HEK293 (cell line): ENCODE measurements around the gene DDX39A.

Experiments
- CTCF ChIA-PET: fragments of 350-600 bp; formaldehyde crosslinking; extraction: SDS; loops from one replicate; lab custom pipeline; 2021; ENCODE audit warnings: antibody characterized with exemption; lab: Yijun Ruan, JAX
- POLR2A ChIA-PET: fragments of 300-600 bp; formaldehyde crosslinking; extraction: SDS; loops from one replicate; lab custom pipeline; 2020; ENCODE audit warnings: antibody characterized with exemption, inconsistent platforms; lab: Yijun Ruan, JAX
- H3K27ac ChIP-seq: fragments of 200-500 bp; sonication (Bioruptor generic); 2 replicates; pipeline ENCODE4 v1.5.1; 2014; ENCODE audit warnings: low read depth, low read length, control low read depth, inconsistent platforms; ENCODE audit errors: extremely low read depth
- H3K36me3 ChIP-seq, 2 experiments: fragments of 200-500 bp in 1 of 2; sonication (Bioruptor generic) in 1 of 2; 1 replicate in 1 of 2; 2 replicates in 1 of 2; pipeline ENCODE4 v1.5.1; 2014 to 2017; ENCODE audit warnings: inconsistent platforms in 2 of 2, low read length in 2 of 2; ENCODE audit not compliant: control insufficient read depth in 2 of 2, insufficient read depth in 1 of 2
- H3K4me1 ChIP-seq: fragments of 200-500 bp; sonication (Bioruptor generic); 2 replicates; pipeline ENCODE4 v1.5.1; 2014; ENCODE audit warnings: mild to moderate bottlenecking, low read length, inconsistent platforms; ENCODE audit not compliant: control insufficient read depth, insufficient read depth
- H3K4me3 ChIP-seq: 2 replicates; pipeline ENCODE4 v1.5.1; 2011; ENCODE audit warnings: low read depth, mild to moderate bottlenecking, control low read depth, low read length, moderate library complexity
- H3K9me3 ChIP-seq: fragments of 200-500 bp; sonication (Bioruptor generic); 2 replicates; pipeline ENCODE4 v1.5.1; 2014; ENCODE audit warnings: low read depth, low read length, inconsistent platforms; ENCODE audit not compliant: control insufficient read depth, insufficient read depth
- EGR2 ChIP-seq: fragments of 450-650 bp; formaldehyde crosslinking; IDR thresholded peaks from 2 replicates; pipeline ENCODE4 v1.5.1; 2016; ENCODE audit warnings: low read depth, missing biosample characterization, missing genetic modification characterization
- HOXD13 ChIP-seq: sonication (generic); formaldehyde crosslinking; IDR thresholded peaks from 2 replicates; pipeline ENCODE4 v1.8.0; 2022; ENCODE audit warnings: missing genetic modification reagents, borderline replicate concordance
- OSR2 ChIP-seq: fragments of 450-650 bp; formaldehyde crosslinking; IDR thresholded peaks from 2 replicates; pipeline ENCODE4 v1.5.1; 2016; ENCODE audit warnings: missing biosample characterization, missing genetic modification characterization
- PRDM1 ChIP-seq: fragments of 450-650 bp; formaldehyde crosslinking; IDR thresholded peaks from 2 replicates; pipeline ENCODE4; 2016; ENCODE audit warnings: missing biosample characterization, missing genetic modification characterization
- ZFP41 ChIP-seq: fragments of 450-650 bp; formaldehyde crosslinking; IDR thresholded peaks from 2 replicates; pipeline ENCODE4 v1.5.1; 2016; ENCODE audit warnings: missing biosample characterization, missing genetic modification characterization, borderline replicate concordance
- ZNF132 ChIP-seq: fragments of 450-650 bp; formaldehyde crosslinking; IDR thresholded peaks from 2 replicates; pipeline ENCODE4 v1.5.1; 2017; ENCODE audit warnings: missing biosample characterization, missing genetic modification characterization, borderline replicate concordance
- ZNF155 ChIP-seq: fragments of 450-650 bp; formaldehyde crosslinking; IDR thresholded peaks from 2 replicates; pipeline ENCODE4 v1.5.1; 2016; ENCODE audit warnings: missing biosample characterization, missing genetic modification characterization
- ZNF16 ChIP-seq: fragments of 450-650 bp; formaldehyde crosslinking; IDR thresholded peaks from 2 replicates; pipeline ENCODE4 v1.5.1; 2016; ENCODE audit warnings: low read depth, missing biosample characterization, missing genetic modification characterization
- ZNF174 ChIP-seq: fragments of 450-650 bp; formaldehyde crosslinking; IDR thresholded peaks from 2 replicates; pipeline ENCODE4 v1.5.0; 2017; ENCODE audit warnings: missing biosample characterization, mild to moderate bottlenecking, missing genetic modification characterization
- ZNF211 ChIP-seq: fragments of 450-650 bp; formaldehyde crosslinking; IDR thresholded peaks from 2 replicates; pipeline ENCODE4 v1.5.1; 2016; ENCODE audit warnings: low read depth, missing biosample characterization, missing genetic modification characterization
- ZNF292 ChIP-seq: fragments of 450-650 bp; formaldehyde crosslinking; IDR thresholded peaks from 2 replicates; pipeline ENCODE4 v1.5.1; 2016; ENCODE audit warnings: low read depth, missing biosample characterization, missing genetic modification characterization, borderline replicate concordance
- ZNF350 ChIP-seq: fragments of 450-650 bp; formaldehyde crosslinking; IDR thresholded peaks from 2 replicates; pipeline ENCODE4 v1.5.0; 2017; ENCODE audit warnings: missing biosample characterization, mild to moderate bottlenecking, missing genetic modification characterization
- ZNF433 ChIP-seq: fragments of 450-650 bp; formaldehyde crosslinking; IDR thresholded peaks from 2 replicates; pipeline ENCODE4 v1.5.1; 2016; ENCODE audit warnings: missing biosample characterization, missing genetic modification characterization, low read depth
- ZNF473 ChIP-seq: fragments of 450-650 bp; formaldehyde crosslinking; IDR thresholded peaks from 2 replicates; pipeline ENCODE4 v1.5.1; 2017; ENCODE audit warnings: missing biosample characterization, missing genetic modification characterization
- ZNF747 ChIP-seq: fragments of 450-650 bp; formaldehyde crosslinking; IDR thresholded peaks from 2 replicates; pipeline ENCODE4 v1.5.1; 2016; ENCODE audit warnings: missing biosample characterization, missing genetic modification characterization
- ZNF785 ChIP-seq: fragments of 450-650 bp; formaldehyde crosslinking; IDR thresholded peaks from 2 replicates; pipeline ENCODE4 v1.5.1; 2016; ENCODE audit warnings: missing biosample characterization, missing genetic modification characterization
- TF ChIP-seq, protein P1 (sequence below): fragments of 450-650 bp; formaldehyde crosslinking; IDR thresholded peaks from 2 replicates; pipeline ENCODE4 v1.5.1; 2016; ENCODE audit warnings: missing biosample characterization, missing genetic modification characterization, borderline replicate concordance

Gene DDX39A

DNA sequence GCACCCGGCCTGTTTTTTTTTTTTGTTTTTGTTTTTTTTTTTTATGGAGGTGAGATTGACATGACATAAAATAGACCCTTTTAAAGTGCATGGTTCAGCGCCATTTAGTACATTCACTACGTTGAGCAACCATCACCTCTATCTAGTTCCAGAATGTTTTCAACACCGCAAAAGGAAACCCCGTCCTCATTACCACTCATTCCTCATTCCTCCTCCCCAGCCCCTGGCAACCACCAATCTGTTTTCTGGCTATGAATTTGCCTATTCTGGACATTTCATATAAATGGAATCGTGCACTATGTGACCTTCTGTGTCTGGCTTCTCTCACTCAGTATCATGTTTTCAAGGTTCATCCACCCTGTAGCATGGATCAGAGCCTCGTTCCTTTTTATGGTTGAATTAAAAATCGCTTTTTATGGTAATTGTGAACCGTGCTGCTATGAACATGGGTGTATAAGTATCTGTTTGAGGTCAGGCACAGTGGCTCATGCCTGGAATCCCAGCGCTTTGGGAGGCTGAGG lies 47.8 kb downstream of the DDX39A start (continued):
- TF ChIP-seq, protein P1, sequence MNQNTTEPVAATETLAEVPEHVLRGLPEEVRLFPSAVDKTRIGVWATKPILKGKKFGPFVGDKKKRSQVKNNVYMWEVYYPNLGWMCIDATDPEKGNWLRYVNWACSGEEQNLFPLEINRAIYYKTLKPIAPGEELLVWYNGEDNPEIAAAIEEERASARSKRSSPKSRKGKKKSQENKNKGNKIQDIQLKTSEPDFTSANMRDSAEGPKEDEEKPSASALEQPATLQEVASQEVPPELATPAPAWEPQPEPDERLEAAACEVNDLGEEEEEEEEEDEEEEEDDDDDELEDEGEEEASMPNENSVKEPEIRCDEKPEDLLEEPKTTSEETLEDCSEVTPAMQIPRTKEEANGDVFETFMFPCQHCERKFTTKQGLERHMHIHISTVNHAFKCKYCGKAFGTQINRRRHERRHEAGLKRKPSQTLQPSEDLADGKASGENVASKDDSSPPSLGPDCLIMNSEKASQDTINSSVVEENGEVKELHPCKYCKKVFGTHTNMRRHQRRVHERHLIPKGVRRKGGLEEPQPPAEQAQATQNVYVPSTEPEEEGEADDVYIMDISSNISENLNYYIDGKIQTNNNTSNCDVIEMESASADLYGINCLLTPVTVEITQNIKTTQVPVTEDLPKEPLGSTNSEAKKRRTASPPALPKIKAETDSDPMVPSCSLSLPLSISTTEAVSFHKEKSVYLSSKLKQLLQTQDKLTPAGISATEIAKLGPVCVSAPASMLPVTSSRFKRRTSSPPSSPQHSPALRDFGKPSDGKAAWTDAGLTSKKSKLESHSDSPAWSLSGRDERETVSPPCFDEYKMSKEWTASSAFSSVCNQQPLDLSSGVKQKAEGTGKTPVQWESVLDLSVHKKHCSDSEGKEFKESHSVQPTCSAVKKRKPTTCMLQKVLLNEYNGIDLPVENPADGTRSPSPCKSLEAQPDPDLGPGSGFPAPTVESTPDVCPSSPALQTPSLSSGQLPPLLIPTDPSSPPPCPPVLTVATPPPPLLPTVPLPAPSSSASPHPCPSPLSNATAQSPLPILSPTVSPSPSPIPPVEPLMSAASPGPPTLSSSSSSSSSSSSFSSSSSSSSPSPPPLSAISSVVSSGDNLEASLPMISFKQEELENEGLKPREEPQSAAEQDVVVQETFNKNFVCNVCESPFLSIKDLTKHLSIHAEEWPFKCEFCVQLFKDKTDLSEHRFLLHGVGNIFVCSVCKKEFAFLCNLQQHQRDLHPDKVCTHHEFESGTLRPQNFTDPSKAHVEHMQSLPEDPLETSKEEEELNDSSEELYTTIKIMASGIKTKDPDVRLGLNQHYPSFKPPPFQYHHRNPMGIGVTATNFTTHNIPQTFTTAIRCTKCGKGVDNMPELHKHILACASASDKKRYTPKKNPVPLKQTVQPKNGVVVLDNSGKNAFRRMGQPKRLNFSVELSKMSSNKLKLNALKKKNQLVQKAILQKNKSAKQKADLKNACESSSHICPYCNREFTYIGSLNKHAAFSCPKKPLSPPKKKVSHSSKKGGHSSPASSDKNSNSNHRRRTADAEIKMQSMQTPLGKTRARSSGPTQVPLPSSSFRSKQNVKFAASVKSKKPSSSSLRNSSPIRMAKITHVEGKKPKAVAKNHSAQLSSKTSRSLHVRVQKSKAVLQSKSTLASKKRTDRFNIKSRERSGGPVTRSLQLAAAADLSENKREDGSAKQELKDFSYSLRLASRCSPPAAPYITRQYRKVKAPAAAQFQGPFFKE (tag by site-specific recombination), result no peak
- TF ChIP-seq ZFP41 (no peak), ZNF292 (tag by site-specific recombination) (no peak)

DNA sequence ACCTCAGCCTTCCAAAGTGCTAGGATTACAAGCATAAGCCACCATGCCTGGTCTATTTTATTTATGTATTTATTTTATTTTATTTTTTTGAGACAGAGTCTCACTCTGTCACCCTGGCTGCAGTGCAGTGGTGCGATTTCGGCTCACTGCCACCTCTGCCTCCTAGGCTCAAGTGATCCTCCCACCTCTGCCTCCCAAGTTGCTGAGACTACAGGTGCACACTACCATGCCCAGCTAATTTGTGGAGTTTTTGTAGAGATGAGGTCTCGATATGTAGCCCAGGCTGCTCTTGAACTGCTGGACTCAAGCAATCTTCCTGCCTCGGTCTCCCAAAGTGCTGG lies 48.2 kb downstream of the DDX39A start:
- peaks cover 3% of the 10 kb centered on the region; the same call in 1 of the 2 replicates for H3K4me1 ChIP-seq
- TF ChIP-seq EGR2 (tag by site-specific recombination) (no peak), ZNF16 (tag by site-specific recombination) (no peak), ZNF785 (no peak), ZNF473 (no peak), OSR2 (tag by site-specific recombination) (no peak), ZNF155 (no peak), HOXD13 (CRISPR knock-in tag) (no peak), ZNF747 (tag by site-specific recombination) (no peak), ZNF350 (tag by site-specific recombination) (no peak), ZNF174 (no peak), ZNF132 (tag by site-specific recombination) (no peak), ZNF433 (tag by site-specific recombination) (no peak)
- H3K27ac ChIP-seq, result no peak overlapping the region
- H3K9me3 ChIP-seq, result no peaks in the 10 kb centered on the region
- no peak overlapping the region for H3K4me3 ChIP-seq
- POLR2A ChIA-PET, result no interaction called here
- no peaks in the 10 kb centered on the region for H3K36me3 ChIP-seq
- CTCF ChIA-PET, result no interaction called here

DNA sequence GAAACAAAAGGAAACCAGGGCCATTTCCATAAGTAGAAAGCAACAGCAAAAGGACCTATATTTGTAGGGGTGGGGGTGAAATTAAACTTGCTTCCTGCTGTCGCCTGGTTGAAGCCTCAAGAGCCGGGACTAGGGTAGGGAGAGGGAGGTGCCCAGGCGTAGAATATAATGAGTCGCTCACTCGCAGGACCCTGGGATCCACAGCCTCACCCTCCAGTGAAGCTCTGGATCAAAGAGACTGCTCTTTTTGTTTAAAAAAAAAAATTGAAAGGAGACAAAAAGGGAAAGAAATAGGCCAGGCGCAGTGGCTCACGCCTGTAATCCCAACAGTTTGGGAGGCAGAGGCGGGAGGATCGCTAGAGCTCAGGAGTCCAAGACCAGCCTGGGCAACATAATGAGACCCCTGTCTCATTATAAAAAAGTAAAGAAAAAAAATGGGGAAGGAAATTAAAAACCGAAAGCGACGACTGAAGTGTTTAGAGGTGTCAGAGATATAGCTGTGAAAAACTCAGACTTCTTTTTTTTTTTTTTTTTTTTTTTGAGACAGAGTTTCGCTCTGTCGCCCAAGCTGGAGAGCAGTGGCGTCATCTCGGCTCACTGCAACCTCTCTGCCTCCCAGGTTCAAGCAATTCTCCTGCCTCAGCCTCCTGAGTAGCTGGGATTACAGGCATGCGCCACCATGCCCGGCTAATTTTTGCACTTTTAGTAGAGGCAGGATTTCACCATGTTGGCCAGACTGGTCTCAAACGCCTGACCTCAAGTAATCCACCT lies 48.8 kb downstream of the DDX39A start:
- no peak overlapping the region for H3K4me3 ChIP-seq
- no peaks in the 10 kb centered on the region for H3K9me3 ChIP-seq
- CTCF ChIA-PET, result interaction anchor here (0.7 to 1.3 kb wide), 3 partner anchors 9 to 22 kb away, joined by 3 to 6 read pairs (median 4); partner anchors contain the start of gene ADGRE5
- H3K4me1 ChIP-seq, result peaks cover 3% of the 10 kb centered on the region; the same call in 1 of the 2 replicates
- POLR2A ChIA-PET, result no interaction called here
- TF ChIP-seq ZNF211 (tag by site-specific recombination), result no peak
- 0 out of 2 replicates have a peak, but pooled peaks have one; percentile 35 for TF ChIP-seq PRDM1 (tag by site-specific recombination)
- no peak overlapping the region for H3K27ac ChIP-seq
- no peaks in the 10 kb centered on the region for H3K36me3 ChIP-seq
